CD4-positive, alpha-beta T cell (primary cell): ENCODE measurements around the gene KANK2. TPM values are rescaled to one million over a fixed set of nuclear protein-coding genes. Genes with fewer than 3 reads are reported as not detected.

ENCODE experiments used
- ATAC-seq: fragments of 200-7000 bp; cut with Tn5 transposase; one replicate; pipeline ENCODE4 v1.10.0; 2022; ENCODE audit warnings: mild to moderate bottlenecking; ENCODE audit not compliant: poor library complexity
- CTCF ChIA-PET: fragments of 350-600 bp; sonication (Branson Sonifier 250); formaldehyde crosslinking; loops from one replicate; lab custom pipeline; 2021; ENCODE audit warnings: antibody characterized with exemption, inconsistent platforms; lab: Charles Lee
- POLR2A ChIA-PET: fragments of 350-600 bp; sonication (Branson Sonifier 250); formaldehyde crosslinking; loops from one replicate; lab custom pipeline; 2021; ENCODE audit warnings: antibody characterized with exemption, inconsistent platforms; lab: Charles Lee
- DNase-seq, 14 experiments: peaks; one replicate each; pipeline ENCODE4 v3.0.0-alpha.2; 2013 to 2020; ENCODE audit warnings: mixed read lengths in 2 of 14
- H3K27ac ChIP-seq, 2 donors: one replicate each; pipeline versions ENCODE4 v1.5.1 to v1.7.0; 2013; ENCODE audit warnings: low read length in 2 of 2, low read depth in 1 of 2, mild to moderate bottlenecking in 1 of 2
- H3K27me3 ChIP-seq, 2 experiments: 1 replicate in 1 of 2; 2 replicates in 1 of 2; pipeline versions ENCODE4 v1.6.1 to v1.7.0; 2013; ENCODE audit warnings: low read length in 2 of 2, control low read depth in 1 of 2, mild to moderate bottlenecking in 1 of 2, moderate library complexity in 1 of 2; ENCODE audit not compliant: insufficient read depth in 2 of 2, control insufficient read depth in 1 of 2
- H3K36me3 ChIP-seq: one replicate; pipeline ENCODE4 v1.6.1; 2013; ENCODE audit warnings: low read length, control low read depth; ENCODE audit not compliant: insufficient read depth
- H3K4me1 ChIP-seq: one replicate; pipeline ENCODE4 v1.6.1; 2013; ENCODE audit warnings: low read length, control low read depth; ENCODE audit not compliant: insufficient read depth
- H3K4me3 ChIP-seq: one replicate; pipeline ENCODE4 v1.5.1; 2013; ENCODE audit warnings: mild to moderate bottlenecking, low read length, moderate library complexity
- H3K9me3 ChIP-seq, 2 experiments: 1 replicate in 1 of 2; 2 replicates in 1 of 2; pipeline versions ENCODE4 v1.6.1 to v1.7.0; 2013; ENCODE audit warnings: low read length in 2 of 2, mild to moderate bottlenecking in 2 of 2, control low read depth in 1 of 2, moderate library complexity in 1 of 2; ENCODE audit not compliant: control insufficient read depth in 1 of 2, insufficient read depth in 1 of 2
- H3K27ac Mint-ChIP-seq: one replicate; pipeline ENCODE4 v1.8.0; 2020; ENCODE audit warnings: mixed read lengths
- H3K27me3 Mint-ChIP-seq: one replicate; pipeline ENCODE4 v1.8.0; 2021; ENCODE audit warnings: mixed read lengths
- H3K36me3 Mint-ChIP-seq: one replicate; pipeline ENCODE4 v1.8.0; 2021; ENCODE audit warnings: low read depth, mixed read lengths
- H3K4me1 Mint-ChIP-seq: one replicate; pipeline ENCODE4 v1.8.0; 2021; ENCODE audit warnings: low read depth, mixed read lengths
- H3K4me3 Mint-ChIP-seq: one replicate; pipeline ENCODE4 v1.8.0; 2020; ENCODE audit warnings: mild to moderate bottlenecking, mixed read lengths
- H3K9me3 Mint-ChIP-seq: one replicate; pipeline ENCODE4 v1.8.0; 2020; ENCODE audit warnings: mixed read lengths
- CTCF ChIP-seq: fragments of 200-600 bp; IDR thresholded peaks from one replicate; pipeline ENCODE4 v1.8.0; 2022; ENCODE audit warnings: antibody characterized with exemption, mild to moderate bottlenecking
- intact Hi-C, 2 experiments: fragments of 100-400 bp; cut with DNase I in 1 of 2; cut with micrococcal nuclease in 1 of 2; formaldehyde crosslinking; loops; one replicate each; pipeline versions ENCODE4 v1.15.1 to v1.9.0; 2023 to 2025; cut with DNase I, micrococcal nuclease
- total RNA-seq, 174 experiments: library from RNA in 2 of 174; stranded (reverse) in 2 of 174; gene quantifications; one replicate each; pipeline ENCODE4 v1.2.3 and lab custom pipeline; 2021 to 2026

KANK2 gene
- total RNA-seq, 2 experiments from 2014 or later = not detected

GRCh38 chr19:11238041-11238440 is 40.7 kb upstream of the KANK2 start:
- peaks cover 5 to 10% of the 10 kb centered on the region in 2 experiments for H3K27me3 ChIP-seq
- H3K27me3 Mint-ChIP-seq = peaks cover 21% of the 10 kb centered on the region
- peaks cover 6% of the 10 kb centered on the region for H3K9me3 Mint-ChIP-seq

GRCh38 chr19:11237321-11237720 is 40.0 kb upstream of the KANK2 start:
- H3K4me3 ChIP-seq = no peak overlapping the region
- intact Hi-C loops = no loop called here
- no peaks in the 10 kb centered on the region for H3K36me3 ChIP-seq
- DNase-seq (no peak), ATAC-seq (no peak)
- H3K27me3 ChIP-seq = peaks cover 5 to 8% of the 10 kb centered on the region in 2 experiments
- no peak overlapping the region for H3K4me3 Mint-ChIP-seq
- H3K27me3 Mint-ChIP-seq = peaks cover 16% of the 10 kb centered on the region
- ChIA-PET CTCF (no interaction called here), POLR2A (no interaction called here)
- no peak for TF ChIP-seq CTCF
- H3K4me1 ChIP-seq = no peaks in the 10 kb centered on the region
- H3K27ac Mint-ChIP-seq = no peak overlapping the region
- no peak overlapping the region for H3K27ac ChIP-seq
- H3K36me3 Mint-ChIP-seq = no peaks in the 10 kb centered on the region
- no peaks in the 10 kb centered on the region for H3K4me1 Mint-ChIP-seq
- H3K9me3 Mint-ChIP-seq = peaks cover 6% of the 10 kb centered on the region
- peaks cover 11 to 50% of the 10 kb centered on the region in 2 experiments for H3K9me3 ChIP-seq

More at GRCh38 chr19:11238041-11238440, 40.7 kb upstream of the KANK2 start:
- TF ChIP-seq CTCF = no peak
- no peak overlapping the region for H3K4me3 ChIP-seq
- H3K27ac ChIP-seq = no peak overlapping the region
- CTCF ChIA-PET = no interaction called here
- peaks cover under 1% of the 10 kb centered on the region for H3K4me1 ChIP-seq
- intact Hi-C loops = no loop called here
- Mint-ChIP-seq H3K4me3 (no peak overlapping the region), H3K27ac (no peak overlapping the region), H3K4me1 (no peaks in the 10 kb centered on the region), H3K36me3 (no peaks in the 10 kb centered on the region)
- H3K36me3 ChIP-seq = no peaks in the 10 kb centered on the region
- peaks cover 11 to 47% of the 10 kb centered on the region in 2 experiments for H3K9me3 ChIP-seq
- DNase-seq (no peak), ATAC-seq (no peak)
- POLR2A ChIA-PET = no interaction called here

GRCh38 chr19:11236324-11237301 is 39.3 kb upstream of the KANK2 start:
- H3K27ac ChIP-seq = no peak overlapping the region
- H3K4me1 ChIP-seq = no peaks in the 10 kb centered on the region
- H3K9me3 ChIP-seq = peaks cover 11 to 48% of the 10 kb centered on the region in 2 experiments
- ATAC-seq (no peak), DNase-seq (no peak)
- Mint-ChIP-seq H3K27ac (no peak overlapping the region), H3K27me3 (peaks cover 11% of the 10 kb centered on the region), H3K36me3 (no peaks in the 10 kb centered on the region), H3K9me3 (peaks cover 6% of the 10 kb centered on the region), H3K4me3 (no peak overlapping the region), H3K4me1 (no peaks in the 10 kb centered on the region)
- no peak overlapping the region for H3K4me3 ChIP-seq
- no peaks in the 10 kb centered on the region for H3K36me3 ChIP-seq
- intact Hi-C loops = no loop called here
- TF ChIP-seq CTCF = no peak
- peaks cover 0 to 2% of the 10 kb centered on the region in 2 experiments for H3K27me3 ChIP-seq
- ChIA-PET CTCF (no interaction called here), POLR2A (no interaction called here)
